GM20000 (cell line): Measurements from ENCODE around the gene MIPOL1.
"Not testable (repeated sequence)": the region's sequence is repeated elsewhere in the genome, so short reads cannot be mapped to it uniquely, and the experiment has no call there.

Source experiments
- DNase-seq: peaks from one replicate; pipeline ENCODE4 v3.0.0; 2012; ENCODE audit warnings: low spot score
- CTCF ChIP-seq: IDR thresholded peaks from 2 replicates; pipeline ENCODE4 v1.5.1; 2012; ENCODE audit warnings: mild to moderate bottlenecking, control low read depth; ENCODE audit errors: extremely low read depth, missing control alignments

MIPOL1 gene

GRCh38 chr14:37275963-37276362 is 78.2 kb downstream of the MIPOL1 start:
- TF ChIP-seq CTCF = no peak

GRCh38 chr14:37278636-37279538 is 81.2 kb downstream of the MIPOL1 start:
- DNase-seq = no peak
- TF ChIP-seq CTCF = no peak

More at GRCh38 chr14:37275963-37276362, 78.2 kb downstream of the MIPOL1 start:
- DNase-seq = no peak

- TF ChIP-seq CTCF = no peak
- DNase-seq = no peak
These were observed 82.1 kb downstream of the MIPOL1 start for GRCh38 chr14:37279818-37280217.

GRCh38 chr14:37284760-37285159 is 87.0 kb downstream of the MIPOL1 start:
- no peak for TF ChIP-seq CTCF
- no peak for DNase-seq

GRCh38 chr14:37285220-37285619 is 87.5 kb downstream of the MIPOL1 start:
- TF ChIP-seq CTCF = no peak
- no peak for DNase-seq

GRCh38 chr14:37289688-37290087 is 92.0 kb downstream of the MIPOL1 start:
- TF ChIP-seq CTCF = no peak
- DNase-seq = no peak

GRCh38 chr14:37295262-37295661 is 97.5 kb downstream of the MIPOL1 start:
- DNase-seq = not testable (repeated sequence)

- no peak for DNase-seq
- TF ChIP-seq CTCF = no peak
These were observed 113.5 kb downstream of the MIPOL1 start for GRCh38 chr14:37311252-37311651.
